Stimulated activated CD8-positive, alpha-beta memory T cell treated with anti-CD3 and anti-CD28 coated beads, Interleukin-7, amount 100 ng/mL, for 1 hour (primary cell): ENCODE results near the gene EPHB2.

Experiments used
- DNase-seq, 2 donors: peaks; one replicate each; pipeline ENCODE4 v3.0.0-alpha.2; 2020; ENCODE audit warnings: low read depth in 2 of 2

The EPHB2 gene

GRCh38 chr1:22751124-22751531, 40.5 kb downstream of the EPHB2 start:
- no peak for DNase-seq

- DNase-seq, result no peak
Observed at GRCh38 chr1:22752339-22752738, 41.7 kb downstream of the EPHB2 start.

- DNase-seq, result no peak
Observed at GRCh38 chr1:22753481-22753971, 42.9 kb downstream of the EPHB2 start.

- DNase-seq, result no peak
Observed at GRCh38 chr1:22754106-22754768, 43.6 kb downstream of the EPHB2 start.

- DNase-seq, result no peak
Observed at GRCh38 chr1:22754824-22755223, 44.2 kb downstream of the EPHB2 start.

- DNase-seq, result no peak
Observed at GRCh38 chr1:22755641-22756040, 45.0 kb downstream of the EPHB2 start.

GRCh38 chr1:22756125-22756735, 45.6 kb downstream of the EPHB2 start:
- DNase-seq, result no peak

- no peak for DNase-seq
Observed at GRCh38 chr1:22760455-22760854, 49.8 kb downstream of the EPHB2 start.

- no peak for DNase-seq
Observed at GRCh38 chr1:22761101-22761500, 50.5 kb downstream of the EPHB2 start.

- DNase-seq, result no peak
Observed at GRCh38 chr1:22761821-22762220, 51.2 kb downstream of the EPHB2 start.

- no peak for DNase-seq
Observed at GRCh38 chr1:22763487-22764200, 53.0 kb downstream of the EPHB2 start.

- DNase-seq, result no peak
Observed at GRCh38 chr1:22767852-22768251, 57.2 kb downstream of the EPHB2 start.

- no peak for DNase-seq
Observed at GRCh38 chr1:22769932-22770331, 59.3 kb downstream of the EPHB2 start.

- DNase-seq, result no peak
Observed at GRCh38 chr1:22772014-22772413, 61.4 kb downstream of the EPHB2 start.

GRCh38 chr1:22773981-22774832, 63.6 kb downstream of the EPHB2 start:
- DNase-seq, result no peak

- DNase-seq, result no peak
Observed at GRCh38 chr1:22774833-22775182, 64.2 kb downstream of the EPHB2 start.

- DNase-seq, result no peak
Observed at GRCh38 chr1:22775478-22775877, 64.8 kb downstream of the EPHB2 start.

GRCh38 chr1:22776035-22776613, 65.5 kb downstream of the EPHB2 start:
- DNase-seq, result no peak

GRCh38 chr1:22777388-22778057, 66.9 kb downstream of the EPHB2 start:
- no peak for DNase-seq

- no peak for DNase-seq
Observed at GRCh38 chr1:22778408-22778807, 67.8 kb downstream of the EPHB2 start.

GRCh38 chr1:22778862-22779520, 68.4 kb downstream of the EPHB2 start:
- no peak for DNase-seq
